Osteoblast (primary cell): ENCODE measurements around the gene PARD3B. TPM values are rescaled to one million over a fixed set of nuclear protein-coding genes. Genes with fewer than 3 reads are reported as not detected.

ENCODE experiments used
- DNase-seq: peaks from one replicate; pipeline ENCODE4 v3.0.0; 2011; ENCODE audit warnings: low spot score, mixed read lengths; ENCODE audit not compliant: insufficient read length; ENCODE audit errors: missing footprints
- H2AFZ ChIP-seq: 2 replicates; pipeline ENCODE4 v1.6.0; 2011; ENCODE audit warnings: mild to moderate bottlenecking, low read length
- H3K27ac ChIP-seq: 2 replicates; pipeline ENCODE4 v1.5.1; 2011; ENCODE audit warnings: mild to moderate bottlenecking, low read depth, low read length, moderate library complexity
- H3K27me3 ChIP-seq: 2 replicates; pipeline ENCODE4 v1.6.0; 2012; ENCODE audit warnings: mild to moderate bottlenecking, control low read depth, inconsistent platforms, low read length, moderate library complexity; ENCODE audit not compliant: insufficient read depth
- H3K36me3 ChIP-seq: 2 replicates; pipeline ENCODE4 v1.5.1; 2011; ENCODE audit warnings: mild to moderate bottlenecking, low read length, control low read depth, moderate library complexity; ENCODE audit not compliant: insufficient read depth
- H3K4me1 ChIP-seq: 2 replicates; pipeline ENCODE4 v1.5.1; 2011; ENCODE audit warnings: mild to moderate bottlenecking, low read length, control low read depth, moderate library complexity; ENCODE audit not compliant: insufficient read depth
- H3K4me2 ChIP-seq: 2 replicates; pipeline ENCODE4 v1.6.0; 2011; ENCODE audit warnings: mild to moderate bottlenecking, low read length; ENCODE audit not compliant: insufficient read depth
- H3K4me3 ChIP-seq: fragments of 200-600 bp; sonication (generic); 3 replicates; pipeline ENCODE4 v1.5.1; 2012; ENCODE audit warnings: mild to moderate bottlenecking, low read length, inconsistent platforms; ENCODE audit not compliant: insufficient read depth
- H3K79me2 ChIP-seq: 2 replicates; pipeline ENCODE4 v1.6.0; 2012; ENCODE audit warnings: mild to moderate bottlenecking, low read length, control low read depth, inconsistent platforms; ENCODE audit not compliant: insufficient read depth
- H3K9me3 ChIP-seq: 2 replicates; pipeline ENCODE4 v1.5.1; 2011; ENCODE audit warnings: low read depth, low read length, control low read depth
- H4K20me1 ChIP-seq: 2 replicates; pipeline ENCODE4 v1.6.0; 2012; ENCODE audit warnings: mild to moderate bottlenecking, low read length, control low read depth; ENCODE audit not compliant: insufficient read depth
- CTCF ChIP-seq: IDR thresholded peaks from 2 replicates; pipeline ENCODE4 v1.5.1; 2011; ENCODE audit warnings: mild to moderate bottlenecking, low read depth, low read length, moderate library complexity; ENCODE audit errors: extremely low read depth
- total RNA-seq: library from RNA; depleted of rRNA; stranded (reverse); fragments of >200 nt; gene quantifications from 2 replicates; pipeline ENCODE4 v1.2.3, GENCODE V29; 2012

The PARD3B gene
- total RNA-seq, 1 donor: 22.4 TPM

- Histone ChIP-seq H4K20me1 (no peaks in the 10 kb centered on the region), H3K79me2 (no peaks in the 10 kb centered on the region), H3K27me3 (no peaks in the 10 kb centered on the region), H3K4me2 (no peak overlapping the region), H3K4me3 (no peak overlapping the region), H2AFZ (no peak overlapping the region), H3K4me1 (peaks cover 1% of the 10 kb centered on the region), H3K27ac (no peak overlapping the region), H3K9me3 (no peaks in the 10 kb centered on the region), H3K36me3 (no peaks in the 10 kb centered on the region)
- no peak for TF ChIP-seq CTCF
- DNase-seq: no peak
These were observed 355.6 kb downstream of the PARD3B start for GRCh38 chr2:204900910-204901309.

- DNase-seq: no peak
- peaks cover 4% of the 10 kb centered on the region for H3K4me1 ChIP-seq
- no peak for TF ChIP-seq CTCF
- H4K20me1 ChIP-seq: no peaks in the 10 kb centered on the region
- no peak overlapping the region for H2AFZ ChIP-seq
- no peaks in the 10 kb centered on the region for H3K27me3 ChIP-seq
- no peak overlapping the region for H3K4me3 ChIP-seq
- H3K27ac ChIP-seq: no peak overlapping the region
- no peaks in the 10 kb centered on the region for H3K79me2 ChIP-seq
- H3K9me3 ChIP-seq: no peaks in the 10 kb centered on the region
- H3K4me2 ChIP-seq: no peak overlapping the region
- no peaks in the 10 kb centered on the region for H3K36me3 ChIP-seq
These were observed 356.3 kb downstream of the PARD3B start for GRCh38 chr2:204901591-204901990.

GRCh38 chr2:204909791-204910190 is 364.5 kb downstream of the PARD3B start:
- H3K36me3 ChIP-seq: no peaks in the 10 kb centered on the region
- no peaks in the 10 kb centered on the region for H3K27me3 ChIP-seq
- H3K9me3 ChIP-seq: no peaks in the 10 kb centered on the region
- H4K20me1 ChIP-seq: no peaks in the 10 kb centered on the region
- H3K4me1 ChIP-seq: peaks cover 4% of the 10 kb centered on the region
- no peaks in the 10 kb centered on the region for H3K79me2 ChIP-seq
- no peak overlapping the region for H3K4me2 ChIP-seq
- H3K27ac ChIP-seq: no peak overlapping the region
- DNase-seq: no peak
- H3K4me3 ChIP-seq: no peak overlapping the region
- TF ChIP-seq CTCF: no peak
- H2AFZ ChIP-seq: no peak overlapping the region

- Histone ChIP-seq H2AFZ (no peak overlapping the region), H3K9me3 (no peaks in the 10 kb centered on the region), H3K27me3 (no peaks in the 10 kb centered on the region), H3K4me3 (no peak overlapping the region), H3K79me2 (no peaks in the 10 kb centered on the region), H4K20me1 (no peaks in the 10 kb centered on the region), H3K4me2 (no peak overlapping the region), H3K27ac (no peak overlapping the region), H3K36me3 (no peaks in the 10 kb centered on the region), H3K4me1 (no peaks in the 10 kb centered on the region)
- DNase-seq: no peak
- TF ChIP-seq CTCF: no peak
These were observed 368.0 kb downstream of the PARD3B start for GRCh38 chr2:204913312-204913711.
